ENCODE measurements around the gene STARD5. TPM values are rescaled to one million over a fixed set of nuclear protein-coding genes. Genes with fewer than 3 reads are reported as not detected.

The STARD5 gene
- total RNA-seq, 4 donors from 2014 or later = 54.6 to 88.2 (median 67.4) TPM

DNA sequence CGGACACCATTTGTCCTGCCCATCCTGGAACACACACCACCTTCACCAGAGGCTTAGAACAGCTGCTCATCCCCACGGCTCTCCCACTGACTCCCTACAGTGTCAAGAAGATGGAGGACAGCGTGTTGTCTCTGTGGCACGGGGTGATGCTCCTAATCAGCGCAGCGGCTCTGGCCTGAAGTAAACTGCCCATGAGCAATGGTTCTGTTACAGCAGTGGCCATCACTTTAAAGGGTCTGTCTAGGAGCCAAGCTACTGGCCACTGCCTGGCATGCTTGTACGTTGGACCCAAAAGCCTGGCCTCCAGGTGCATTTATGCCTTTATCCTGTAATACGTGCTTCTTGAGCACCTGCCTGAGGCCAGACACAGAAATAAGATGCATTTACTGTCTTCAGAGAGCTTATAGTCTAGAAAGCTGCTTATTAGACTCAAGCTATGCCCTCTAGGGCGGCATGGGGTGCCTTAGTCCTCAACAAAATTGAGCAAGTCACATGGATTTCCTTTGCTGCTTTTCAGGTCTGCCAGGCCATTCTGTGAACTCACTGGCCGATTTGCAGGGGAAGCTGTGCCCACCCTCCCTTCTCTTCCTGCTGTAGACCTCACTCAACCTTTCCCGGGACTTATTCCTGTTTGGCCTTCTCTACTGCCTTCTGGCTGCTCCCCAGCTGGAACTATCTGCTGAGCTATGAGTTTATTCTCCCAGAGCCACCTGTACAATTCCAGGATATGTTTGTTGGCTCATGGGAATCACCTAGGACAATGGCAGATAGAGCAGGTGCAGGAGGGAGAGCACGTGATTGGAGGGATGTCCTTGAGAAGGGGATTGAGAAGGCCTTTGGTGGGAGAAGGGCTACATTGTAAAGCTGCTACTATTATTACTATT, 51.9 kb downstream of the STARD5 start:
- TF ChIP-seq CTCF (IDR thresholded peaks at IDR 0.05) (no peak), POLR2A (IDR thresholded peaks at IDR 0.05) (no peak), POLR2AphosphoS5 (IDR thresholded peaks at IDR 0.05) (no peak), EP300 (IDR thresholded peaks at IDR 0.05) (no peak)
- Histone ChIP-seq H3K36me3 (no peaks in the 10 kb centered on the region), H3K4me1 (peaks cover 9% of the 10 kb centered on the region), H3K27ac (no peak overlapping the region), H3K4me3 (no peak overlapping the region), H3K27me3 (no peaks in the 10 kb centered on the region), H3K9me3 (no peaks in the 10 kb centered on the region)
- WGBS = 78% methylated on average over 7 of the region's 12 CpGs
- no peak for DNase-seq (ENCODE audit: low spot score in 2 of 2)

- TF ChIP-seq POLR2AphosphoS5 (IDR thresholded peaks at IDR 0.05) = no peak
- no peak for TF ChIP-seq POLR2A (IDR thresholded peaks at IDR 0.05)
- no peak for TF ChIP-seq EP300 (IDR thresholded peaks at IDR 0.05)
- no peak for TF ChIP-seq CTCF (IDR thresholded peaks at IDR 0.05)
- no peak for DNase-seq (ENCODE audit: low spot score in 2 of 2)
- no peak overlapping the region for H3K27ac ChIP-seq
- H3K27me3 ChIP-seq = no peaks in the 10 kb centered on the region
- no peaks in the 10 kb centered on the region for H3K9me3 ChIP-seq
- no peaks in the 10 kb centered on the region for H3K36me3 ChIP-seq
- H3K4me3 ChIP-seq = no peak overlapping the region
- H3K4me1 ChIP-seq = peaks cover 14% of the 10 kb centered on the region
- 91% methylated on average over 11 of the region's 11 CpGs for WGBS
Observed at GRCh38 chr15:81270781-81271491, 53.0 kb downstream of the STARD5 start.

GRCh38 chr15:81270188-81270587, 53.8 kb downstream of the STARD5 start:
- no peak for TF ChIP-seq POLR2A (IDR thresholded peaks at IDR 0.05)
- no peak for TF ChIP-seq CTCF (IDR thresholded peaks at IDR 0.05)
- no peak for TF ChIP-seq EP300 (IDR thresholded peaks at IDR 0.05)
- TF ChIP-seq POLR2AphosphoS5 (IDR thresholded peaks at IDR 0.05) = no peak
- Histone ChIP-seq H3K27ac (no peak overlapping the region), H3K36me3 (no peaks in the 10 kb centered on the region), H3K4me3 (no peak overlapping the region), H3K4me1 (peaks cover 18% of the 10 kb centered on the region), H3K27me3 (no peaks in the 10 kb centered on the region), H3K9me3 (no peaks in the 10 kb centered on the region)
- 83% methylated on average over 3 of the region's 3 CpGs for WGBS
- no peak for DNase-seq (ENCODE audit: low spot score in 2 of 2)

- DNase-seq (ENCODE audit: low spot score in 2 of 2) = no peak
- TF ChIP-seq POLR2AphosphoS5 (IDR thresholded peaks at IDR 0.05) (no peak), POLR2A (IDR thresholded peaks at IDR 0.05) (no peak), CTCF (IDR thresholded peaks at IDR 0.05) (no peak), EP300 (IDR thresholded peaks at IDR 0.05) (no peak)
- Histone ChIP-seq H3K9me3 (no peaks in the 10 kb centered on the region), H3K4me1 (peaks cover 16% of the 10 kb centered on the region), H3K4me3 (no peak overlapping the region), H3K36me3 (no peaks in the 10 kb centered on the region), H3K27me3 (no peaks in the 10 kb centered on the region), H3K27ac (no peak overlapping the region)
- WGBS = 84% methylated on average over 9 of the region's 10 CpGs
Observed at GRCh38 chr15:81268881-81269601, 54.9 kb downstream of the STARD5 start.
